HG02588 (cell line): ENCODE measurements around the gene CCND1.
"Not testable (repeated sequence)": the region's sequence is repeated elsewhere in the genome, so short reads cannot be mapped to it uniquely, and the experiment has no call there.

Experiments used
- ATAC-seq: cut with Tn5 transposase; IDR thresholded peaks from one replicate; pipeline ENCODE4 v1.9.1; 2021; ENCODE audit warnings: mild to moderate bottlenecking, moderate library complexity; ENCODE audit not compliant: unreplicated experiment

CCND1 gene

GRCh38 chr11:69617220-69617619 lies 23.7 kb upstream of the CCND1 start:
- no peak for ATAC-seq

DNA sequence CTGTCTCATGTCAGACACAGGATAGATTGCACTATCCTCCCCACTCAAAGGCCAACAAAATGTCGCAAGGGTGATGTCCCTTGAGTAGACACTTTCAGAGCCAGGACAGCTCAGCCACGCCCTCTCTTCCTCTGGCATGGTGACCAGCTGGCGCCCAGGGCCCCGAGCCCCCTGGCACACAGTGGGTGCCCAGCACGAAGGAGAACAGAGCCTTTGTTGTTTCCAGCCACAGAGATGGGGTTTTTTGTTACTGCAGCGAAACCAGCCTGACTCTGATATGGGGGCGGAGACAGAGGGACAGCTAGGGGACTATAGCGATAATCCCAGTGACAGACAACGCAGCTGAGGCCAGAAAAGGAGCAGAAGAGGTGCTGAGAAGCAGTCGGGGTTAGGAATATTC lies 23.3 kb upstream of the CCND1 start:
- ATAC-seq = no peak

- ATAC-seq = no peak
Observed at GRCh38 chr11:69618237-69618636, 22.7 kb upstream of the CCND1 start.

DNA sequence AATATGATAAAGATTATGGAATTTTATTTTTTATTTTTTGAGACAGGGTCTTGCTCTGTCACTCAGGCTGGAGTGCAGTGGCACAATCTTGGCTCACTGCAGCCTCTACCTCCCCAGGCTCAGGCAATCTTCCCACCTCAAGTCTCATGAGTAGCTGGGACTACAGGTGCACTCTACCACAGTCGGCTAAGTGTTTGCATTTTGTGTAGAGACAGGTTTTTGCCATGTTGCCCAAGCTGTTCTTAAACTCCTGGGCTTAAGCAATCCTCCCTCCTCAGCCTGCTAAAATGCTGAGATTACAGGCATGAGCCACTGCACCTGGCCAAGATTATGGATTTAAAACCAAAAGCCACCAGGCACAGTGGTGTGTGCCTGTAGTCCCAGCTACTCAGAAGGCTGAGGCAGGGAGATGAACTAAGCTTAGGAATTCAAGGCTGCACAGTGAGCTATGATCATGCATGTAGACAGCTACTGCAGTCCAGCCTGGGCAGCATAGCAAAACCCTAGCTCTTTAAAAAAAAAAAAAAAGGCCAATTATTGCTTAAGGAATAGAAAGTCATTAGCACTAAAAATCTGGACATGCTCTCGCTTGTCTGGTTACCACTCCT lies 20.2 kb upstream of the CCND1 start:
- ATAC-seq = no peak

- not testable (repeated sequence) for ATAC-seq
Observed at GRCh38 chr11:69622097-69622681, 18.8 kb upstream of the CCND1 start.

DNA sequence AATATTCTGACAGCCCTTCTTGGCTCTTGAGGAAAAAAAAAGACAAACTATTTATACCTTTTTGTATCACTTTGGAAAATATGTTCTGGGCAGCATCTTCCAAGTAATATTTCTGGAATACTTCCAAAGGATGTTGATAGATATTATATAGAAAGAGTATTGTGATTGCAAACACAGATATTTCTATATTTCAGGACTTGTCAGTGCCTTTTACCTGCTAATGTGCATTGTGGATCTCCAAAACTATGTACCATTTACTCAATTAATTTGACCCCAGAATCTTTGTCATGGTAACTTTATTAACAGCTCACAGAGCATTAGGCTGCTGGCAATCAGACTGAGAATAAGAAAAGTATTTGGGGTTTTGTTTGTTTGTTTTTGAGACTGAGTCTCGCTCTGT lies 16.7 kb upstream of the CCND1 start:
- no peak for ATAC-seq

GRCh38 chr11:69625476-69625875 lies 15.5 kb upstream of the CCND1 start:
- ATAC-seq = no peak

DNA sequence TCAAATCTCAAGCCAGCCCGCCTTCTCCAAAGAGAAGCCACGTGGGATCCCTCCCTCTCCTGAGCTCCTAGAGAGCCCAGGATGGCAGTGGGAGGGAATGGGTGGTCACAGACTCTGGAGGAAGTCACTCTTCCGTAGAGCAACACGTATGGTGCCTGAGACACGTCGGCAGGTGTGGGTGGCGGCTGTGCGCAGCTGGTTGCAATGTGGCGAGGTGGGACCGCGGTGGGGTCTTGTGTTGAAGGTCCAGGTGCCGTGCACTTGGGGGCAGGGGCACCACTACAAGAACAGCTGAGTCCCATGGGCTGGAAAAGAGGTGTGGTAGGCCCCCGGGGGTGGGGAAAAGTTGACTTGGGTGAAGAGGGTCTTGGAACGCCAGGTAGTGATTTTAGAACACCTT lies 13.4 kb upstream of the CCND1 start:
- no peak for ATAC-seq

DNA sequence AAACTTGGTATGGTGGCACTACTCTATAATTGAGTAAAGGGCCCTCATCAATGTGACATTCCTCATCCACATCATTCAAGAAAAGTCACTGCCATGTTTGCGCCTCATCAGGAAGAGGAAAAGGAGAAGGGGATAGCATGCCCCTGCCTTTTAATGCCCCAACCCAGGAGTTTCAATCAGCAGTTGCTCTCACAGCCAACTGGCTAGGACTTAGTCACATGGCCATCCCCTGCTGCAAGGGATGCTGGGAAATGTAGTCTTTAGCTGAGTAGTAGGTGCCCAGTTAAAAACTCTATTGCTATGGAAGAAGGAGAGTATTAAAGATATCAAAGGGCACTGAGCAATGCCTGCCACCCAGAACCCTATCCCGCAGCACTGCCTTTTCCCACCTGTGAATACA lies 10.9 kb upstream of the CCND1 start:
- ATAC-seq = no peak

DNA sequence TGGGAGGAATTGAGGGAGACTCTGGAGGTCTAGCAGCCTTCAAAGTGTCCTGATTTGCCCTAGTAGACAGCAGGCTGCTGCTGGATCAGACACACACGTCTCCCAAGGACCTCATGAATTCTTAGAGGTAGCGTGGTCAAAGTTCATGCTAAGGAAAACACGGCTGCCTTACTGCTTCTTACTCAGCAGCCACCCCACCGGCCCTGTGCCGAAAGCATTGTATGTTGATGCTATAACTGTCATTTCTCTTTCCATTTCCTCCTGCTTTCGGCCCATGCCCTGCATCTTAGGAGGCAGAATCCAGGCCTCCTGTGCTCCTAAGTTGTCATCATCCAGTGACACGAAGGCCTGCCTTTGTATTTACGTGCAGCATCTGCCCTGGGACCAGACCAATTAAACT lies 10.5 kb upstream of the CCND1 start:
- no peak for ATAC-seq

GRCh38 chr11:69632900-69633299 lies 8.1 kb upstream of the CCND1 start:
- ATAC-seq = no peak

- ATAC-seq = no peak
Observed at GRCh38 chr11:69634069-69634468, 6.9 kb upstream of the CCND1 start.

- no peak for ATAC-seq
Observed at GRCh38 chr11:69634590-69634989, 6.4 kb upstream of the CCND1 start.

GRCh38 chr11:69635195-69635594 lies 5.8 kb upstream of the CCND1 start:
- no peak for ATAC-seq

- no peak for ATAC-seq
Observed at GRCh38 chr11:69635804-69636511, 5.0 kb upstream of the CCND1 start.

- no peak for ATAC-seq
Observed at GRCh38 chr11:69636512-69637197, 4.3 kb upstream of the CCND1 start.

DNA sequence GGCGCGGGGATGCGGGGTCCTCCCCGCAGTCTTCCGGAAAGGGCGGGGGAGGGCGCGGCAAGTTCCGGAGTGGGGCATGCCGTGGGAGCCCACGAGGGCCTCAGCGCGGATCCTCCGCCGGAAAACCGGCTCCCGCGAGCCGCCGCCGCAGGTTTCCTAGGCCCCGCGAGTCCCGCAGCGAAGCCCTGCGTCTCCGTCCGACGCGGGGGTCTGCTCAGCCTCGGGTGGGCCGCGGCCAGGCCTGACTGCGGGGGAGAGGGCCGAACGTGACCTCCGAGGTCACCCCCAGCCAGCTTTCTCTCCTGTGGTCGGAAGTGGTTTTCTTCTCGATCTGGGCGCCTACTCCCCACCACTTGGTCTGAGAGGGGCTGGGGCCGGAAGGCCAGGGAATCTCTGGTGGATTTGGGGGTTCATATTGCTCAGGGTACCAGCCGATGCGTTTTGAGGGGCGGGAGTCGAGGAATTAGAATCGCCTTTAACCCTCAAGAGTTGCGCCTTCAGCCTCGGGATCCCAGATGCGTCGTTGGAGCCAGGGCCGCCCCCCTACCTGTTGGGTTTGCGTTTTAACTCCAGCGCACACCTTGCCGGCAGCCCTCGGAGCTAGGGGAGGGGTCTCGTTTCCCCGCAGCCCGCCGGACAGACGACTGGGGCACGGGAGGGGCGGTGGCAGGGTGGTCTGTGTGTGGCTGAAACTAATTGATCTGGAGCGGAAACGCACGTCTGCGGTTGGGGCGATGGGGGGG lies 3.6 kb upstream of the CCND1 start:
- no peak for ATAC-seq

DNA sequence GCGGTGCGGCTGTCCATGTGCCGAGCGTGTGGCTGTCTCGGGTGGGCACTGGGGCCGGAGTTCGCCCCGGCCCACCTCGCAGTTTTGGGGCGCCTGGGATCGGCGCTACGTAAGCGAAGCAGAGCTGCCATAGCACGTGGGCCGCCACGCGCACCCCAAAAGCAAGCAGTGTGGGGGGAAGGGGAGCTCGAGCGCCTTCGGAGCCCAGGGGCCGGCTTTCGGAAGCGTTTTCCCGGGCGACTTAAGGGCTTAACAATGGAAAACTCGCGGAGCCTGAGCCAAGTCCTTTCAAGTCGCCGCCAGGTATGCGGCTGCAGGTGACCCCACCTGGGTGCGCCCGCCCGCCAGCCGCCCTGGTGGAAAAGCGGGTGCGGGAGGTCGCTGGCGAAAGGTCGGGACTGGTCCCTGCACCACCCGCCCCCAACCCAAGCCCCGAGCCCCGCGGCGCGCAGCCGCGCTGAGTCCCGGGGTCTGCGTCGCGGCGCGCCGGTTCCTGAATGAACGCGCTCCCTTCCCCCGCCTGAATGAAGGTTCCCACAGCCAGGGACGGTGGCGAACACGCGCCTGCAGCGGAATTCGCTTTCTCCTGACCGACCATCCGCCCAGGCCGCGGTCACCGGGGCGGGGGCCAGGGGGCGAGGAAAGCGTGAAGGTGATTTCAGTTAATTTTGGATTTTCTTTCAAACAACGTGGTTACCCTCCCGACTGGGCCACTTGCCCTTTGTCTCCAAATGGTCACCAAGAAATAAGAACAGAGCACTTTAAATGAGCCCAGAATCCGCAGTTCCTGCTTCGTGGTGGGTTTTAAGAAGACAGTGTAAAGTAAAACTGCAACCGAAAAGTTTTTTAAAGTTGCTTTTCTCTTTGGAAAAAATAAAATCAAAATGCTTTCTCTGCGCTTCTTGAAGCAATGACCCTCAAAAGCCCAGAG lies 2.8 kb upstream of the CCND1 start:
- ATAC-seq = no peak

DNA sequence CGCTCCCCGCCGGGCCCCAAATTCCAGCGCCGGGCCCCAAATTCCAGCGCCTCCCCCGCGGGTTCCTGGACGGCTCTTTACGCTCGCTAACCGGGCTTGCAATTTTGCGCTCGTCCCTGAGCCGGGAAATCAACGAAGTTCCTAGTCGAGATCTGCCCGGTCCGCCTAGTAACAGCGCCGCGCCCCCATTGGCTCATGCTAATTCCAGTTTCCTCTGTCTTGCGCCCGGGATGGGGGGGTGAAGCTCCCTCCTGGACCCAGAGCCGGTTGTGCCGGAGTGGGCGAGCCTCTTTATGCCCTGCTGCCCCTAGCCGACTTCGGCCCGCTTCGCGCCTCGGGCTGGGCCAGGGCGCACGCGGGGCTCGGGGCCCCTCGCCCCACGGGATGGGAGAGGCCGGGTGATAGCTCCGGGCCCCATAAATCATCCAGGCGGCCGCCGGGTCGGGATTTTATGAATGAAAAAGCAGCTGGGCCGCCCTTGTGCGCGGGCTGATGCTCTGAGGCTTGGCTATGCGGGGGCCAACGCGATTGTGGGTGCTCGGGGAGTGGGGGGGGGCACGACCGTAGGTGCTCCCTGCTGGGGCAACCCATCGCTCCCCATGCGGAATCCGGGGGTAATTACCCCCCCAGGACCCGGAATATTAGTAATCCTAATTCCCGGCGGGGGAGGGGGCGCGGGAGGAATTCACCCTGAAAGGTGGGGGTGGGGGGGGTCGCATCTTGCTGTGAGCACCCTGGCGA lies 1.8 kb upstream of the CCND1 start:
- ATAC-seq = no peak
